SH-SY5Y (cell line): Measurements from ENCODE around the gene PHKB.

Experiments used
- GATA2 ChIP-seq: IDR thresholded peaks from 2 replicates; pipeline ENCODE4 v1.6.1; 2011; ENCODE audit warnings: mild to moderate bottlenecking, low read depth, low read length
- GATA3 ChIP-seq: IDR thresholded peaks from 2 replicates; pipeline ENCODE4 v1.6.1; 2011; ENCODE audit warnings: low read depth, mild to moderate bottlenecking, low read length, moderate library complexity

GRCh38 chr16:47488051-47488450, 26.9 kb downstream of the PHKB start:
- TF ChIP-seq GATA2: no peak
- TF ChIP-seq GATA3: no peak
